ENCODE results near the gene ZFR2.
"Not testable (repeated sequence)": the region's sequence is repeated elsewhere in the genome, so short reads cannot be mapped to it uniquely, and the experiment has no call there.

Gene ZFR2

GRCh38 chr19:3757705-3758104, 111.1 kb downstream of the ZFR2 start:
- DNase-seq: not testable (repeated sequence)

Data from anterior cingulate cortex (tissue), 58 donors.